MCF 10A (cell line): ENCODE measurements around the gene TMEM18. TPM values are rescaled to one million over a fixed set of nuclear protein-coding genes. Genes with fewer than 3 reads are reported as not detected.
A peak's percentile ranks its signal among the peaks of the same experiment; 100 is the strongest.

Experiments used
- BruUV-seq: library from RNA; stranded (reverse); fragments of 400-500 nt; replicated peaks from 2 replicates; lab custom pipeline; 2021; lab: Mats Ljungman, UMichigan
- CTCF ChIA-PET: fragments of 300-600 bp; sonication (Branson Sonifier 250); formaldehyde crosslinking; extraction: SDS; loops from one replicate; lab custom pipeline; 2021; ENCODE audit warnings: antibody characterized with exemption, inconsistent platforms; lab: Yijun Ruan, JAX
- POLR2A ChIA-PET: fragments of 300-600, 350-650 bp; sonication (Branson Sonifier 250); formaldehyde crosslinking; extraction: SDS; loops from one replicate; lab custom pipeline; 2020; ENCODE audit warnings: antibody characterized with exemption, inconsistent platforms; lab: Yijun Ruan, JAX
- DNase-seq: peaks from one replicate; pipeline ENCODE4 v3.0.0-alpha.2; 2018; ENCODE audit not compliant: unreplicated experiment
- H3K27ac Mint-ChIP-seq: one replicate; pipeline ENCODE4 v1.8.0; 2022; ENCODE audit warnings: mild to moderate bottlenecking, low read depth, mixed read lengths; ENCODE audit not compliant: unreplicated experiment
- H3K27me3 Mint-ChIP-seq: one replicate; pipeline ENCODE4 v1.8.0; 2022; ENCODE audit warnings: mixed read lengths; ENCODE audit not compliant: insufficient read depth, unreplicated experiment
- H3K36me3 Mint-ChIP-seq: one replicate; pipeline ENCODE4 v1.8.0; 2022; ENCODE audit warnings: mild to moderate bottlenecking, moderate library complexity, mixed read lengths; ENCODE audit not compliant: insufficient read depth, unreplicated experiment
- H3K4me1 Mint-ChIP-seq: one replicate; pipeline ENCODE4 v1.8.0; 2022; ENCODE audit warnings: mixed read lengths; ENCODE audit not compliant: insufficient read depth, unreplicated experiment
- H3K4me3 Mint-ChIP-seq: one replicate; pipeline ENCODE4 v1.8.0; 2022; ENCODE audit warnings: mild to moderate bottlenecking, moderate library complexity, mixed read lengths; ENCODE audit not compliant: unreplicated experiment
- H3K9me3 Mint-ChIP-seq: one replicate; pipeline ENCODE4 v1.8.0; 2022; ENCODE audit warnings: mixed read lengths; ENCODE audit not compliant: unreplicated experiment
- intact Hi-C: fragments of 100-400 bp; cut with micrococcal nuclease; formaldehyde crosslinking; loops from 2 replicates; pipeline ENCODE4 v1.14.1; 2022
- total RNA-seq: library from RNA; stranded (reverse); gene quantifications from 2 replicates; pipeline ENCODE4 v1.2.3, GENCODE V29; 2022
- TF ChIP-seq, protein P1 (sequence below): fragments of 200-600 bp; IDR thresholded peaks from one replicate; pipeline ENCODE4 v1.8.0; 2022; ENCODE audit warnings: antibody characterized with exemption, mild to moderate bottlenecking; ENCODE audit not compliant: unreplicated experiment

The TMEM18 gene
- total RNA-seq, 1 experiment from 2014 or later = 25.1 TPM

DNA sequence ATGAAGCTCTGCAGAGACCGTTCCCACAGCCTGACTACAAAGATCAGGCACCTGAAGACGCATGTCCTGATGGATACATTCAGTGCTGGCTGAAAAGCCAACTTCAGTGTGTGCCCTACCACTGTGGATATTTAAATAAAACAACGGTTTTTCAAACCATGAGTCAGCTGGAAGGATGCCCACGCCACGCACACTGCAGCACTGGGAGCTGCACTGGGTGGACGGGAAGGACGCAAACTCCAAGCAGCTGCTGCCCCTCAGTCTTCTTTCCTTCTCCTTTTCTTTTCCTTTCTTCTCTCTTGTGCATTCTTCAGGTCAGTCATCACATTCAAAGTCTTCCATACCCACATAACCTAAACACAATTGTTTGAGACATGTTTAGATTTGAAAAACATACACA is 7.9 kb downstream of the TMEM18 start:
- H3K27ac Mint-ChIP-seq = no peak overlapping the region
- ChIA-PET POLR2A (no interaction called here), CTCF (interaction anchor here (1.5 kb wide), 1 partner anchor 31 kb away, joined by 4 read pairs; no protein-coding TSS in a partner anchor)
- peak; percentile 29 for DNase-seq
- intact Hi-C loops = no loop called here
- H3K9me3 Mint-ChIP-seq = peaks cover 9% of the 10 kb centered on the region
- no peak overlapping the region for H3K4me3 Mint-ChIP-seq
- TF ChIP-seq, protein P1, sequence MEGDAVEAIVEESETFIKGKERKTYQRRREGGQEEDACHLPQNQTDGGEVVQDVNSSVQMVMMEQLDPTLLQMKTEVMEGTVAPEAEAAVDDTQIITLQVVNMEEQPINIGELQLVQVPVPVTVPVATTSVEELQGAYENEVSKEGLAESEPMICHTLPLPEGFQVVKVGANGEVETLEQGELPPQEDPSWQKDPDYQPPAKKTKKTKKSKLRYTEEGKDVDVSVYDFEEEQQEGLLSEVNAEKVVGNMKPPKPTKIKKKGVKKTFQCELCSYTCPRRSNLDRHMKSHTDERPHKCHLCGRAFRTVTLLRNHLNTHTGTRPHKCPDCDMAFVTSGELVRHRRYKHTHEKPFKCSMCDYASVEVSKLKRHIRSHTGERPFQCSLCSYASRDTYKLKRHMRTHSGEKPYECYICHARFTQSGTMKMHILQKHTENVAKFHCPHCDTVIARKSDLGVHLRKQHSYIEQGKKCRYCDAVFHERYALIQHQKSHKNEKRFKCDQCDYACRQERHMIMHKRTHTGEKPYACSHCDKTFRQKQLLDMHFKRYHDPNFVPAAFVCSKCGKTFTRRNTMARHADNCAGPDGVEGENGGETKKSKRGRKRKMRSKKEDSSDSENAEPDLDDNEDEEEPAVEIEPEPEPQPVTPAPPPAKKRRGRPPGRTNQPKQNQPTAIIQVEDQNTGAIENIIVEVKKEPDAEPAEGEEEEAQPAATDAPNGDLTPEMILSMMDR = no peak
- no peaks in the 10 kb centered on the region for H3K27me3 Mint-ChIP-seq
- peaks cover 8% of the 10 kb centered on the region for H3K4me1 Mint-ChIP-seq
- peaks cover 17% of the 10 kb centered on the region for H3K36me3 Mint-ChIP-seq
- TSS peak; percentile 39 for BruUV-seq

DNA sequence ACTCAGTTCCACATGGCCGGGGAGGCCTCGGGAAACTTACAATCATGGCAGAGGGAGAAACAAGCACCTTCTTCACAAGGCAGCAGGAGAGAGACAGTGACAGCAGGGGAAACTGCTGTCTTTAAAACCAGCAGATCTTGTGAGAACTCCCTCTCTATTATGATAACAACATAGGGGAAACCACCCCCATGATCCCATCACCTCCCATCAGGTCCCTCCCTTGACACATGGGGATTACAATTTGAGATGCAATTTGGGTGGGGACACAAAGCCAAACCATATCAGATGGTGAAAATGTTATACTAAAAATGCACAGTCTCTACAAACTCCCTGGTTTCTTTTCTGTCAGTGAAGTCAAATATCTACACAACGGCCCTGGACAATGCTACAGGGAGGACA is 9.2 kb downstream of the TMEM18 start:
- ChIA-PET CTCF (interaction anchor here (0.6 kb wide), 2 partner anchors 421 to 878 kb away, joined by 3 read pairs; no protein-coding TSS in a partner anchor), POLR2A (no interaction called here)
- BruUV-seq = no TSS peak
- H3K4me3 Mint-ChIP-seq = no peak overlapping the region
- TF ChIP-seq, protein P1 = no peak
- intact Hi-C loops = no loop called here
- no peak overlapping the region for H3K27ac Mint-ChIP-seq
- peaks cover 22% of the 10 kb centered on the region for H3K36me3 Mint-ChIP-seq
- no peaks in the 10 kb centered on the region for H3K27me3 Mint-ChIP-seq
- no peak for DNase-seq
- peaks cover 6% of the 10 kb centered on the region for H3K4me1 Mint-ChIP-seq
- peaks cover 9% of the 10 kb centered on the region for H3K9me3 Mint-ChIP-seq

DNA sequence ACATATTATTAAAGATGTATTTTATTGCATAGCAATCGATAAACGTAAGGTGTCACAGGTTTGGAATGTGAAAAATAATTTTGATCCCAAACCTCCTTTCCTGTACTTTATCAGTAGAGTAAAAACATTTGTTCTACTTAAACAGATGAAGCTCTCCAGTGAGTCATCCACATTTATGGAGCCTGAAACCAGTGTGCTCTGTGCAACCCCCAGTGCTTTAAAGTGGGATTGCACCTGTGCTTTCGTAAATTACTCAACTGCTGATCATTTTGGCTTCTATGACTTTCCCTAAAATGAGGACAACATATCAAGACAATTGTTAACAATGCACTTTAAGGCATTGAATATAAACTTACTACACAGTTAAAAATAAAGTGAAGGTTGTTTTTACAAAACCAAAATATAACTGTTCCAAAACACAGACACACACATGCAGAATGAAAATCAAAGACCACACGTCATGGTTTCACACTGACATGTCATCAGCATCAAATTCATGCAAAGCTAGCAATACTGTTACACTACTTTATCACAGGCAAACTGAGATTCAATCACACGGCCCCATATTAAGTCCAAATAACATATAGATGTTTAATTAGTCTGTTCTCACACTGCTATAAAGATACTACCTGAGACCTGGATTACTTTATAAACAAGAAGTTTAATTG is 9.7 kb downstream of the TMEM18 start:
- no TSS peak for BruUV-seq
- TF ChIP-seq, protein P1 = peak; percentile 67
- intact Hi-C loops = no loop called here
- Mint-ChIP-seq H3K4me1 (peaks cover 6% of the 10 kb centered on the region), H3K4me3 (no peak overlapping the region), H3K9me3 (peaks cover 9% of the 10 kb centered on the region), H3K36me3 (peaks cover 18% of the 10 kb centered on the region), H3K27me3 (no peaks in the 10 kb centered on the region), H3K27ac (no peak overlapping the region)
- POLR2A ChIA-PET = interaction anchor here (0.7 to 0.9 kb wide), 2 partner anchors 10 to 27 kb away, joined by 3 to 4 read pairs; partner anchors contain the start of gene TMEM18
- peak; percentile 76 for DNase-seq
- CTCF ChIA-PET = interaction anchor here (0.6 to 2.3 kb wide), 15 partner anchors 10 to 879 kb away, joined by 3 to 8 read pairs (median 3); no protein-coding TSS in a partner anchor

DNA sequence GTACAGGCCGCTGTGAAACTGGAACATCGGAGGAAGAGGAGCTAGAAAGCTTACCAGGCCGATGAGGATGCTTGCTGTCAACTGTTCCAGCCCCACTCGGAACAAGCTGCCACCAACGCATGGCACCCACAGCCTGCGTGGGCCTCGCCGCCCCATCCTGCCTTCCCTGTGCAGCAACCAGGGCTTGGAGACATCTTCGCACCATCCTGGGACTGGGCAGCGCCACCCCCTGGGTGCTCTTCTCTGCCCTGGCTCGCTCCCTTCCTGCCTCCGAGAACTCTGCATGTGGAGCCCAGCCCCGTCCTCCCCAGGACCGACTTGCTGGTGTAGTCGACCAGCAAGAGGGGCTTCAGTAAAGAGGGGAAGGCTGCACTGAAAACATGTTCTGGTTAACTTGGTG is 10.8 kb downstream of the TMEM18 start:
- Mint-ChIP-seq H3K27ac (no peak overlapping the region), H3K27me3 (no peaks in the 10 kb centered on the region), H3K4me3 (no peak overlapping the region), H3K4me1 (peaks cover 6% of the 10 kb centered on the region), H3K36me3 (peaks cover 17% of the 10 kb centered on the region), H3K9me3 (peaks cover 9% of the 10 kb centered on the region)
- intact Hi-C loops = no loop called here
- ChIA-PET POLR2A (interaction anchor here (0.6 to 0.7 kb wide), 2 partner anchors 26 to 137 kb away, joined by 4 read pairs; no protein-coding TSS in a partner anchor), CTCF (interaction anchor here (0.6 to 2.3 kb wide), 13 partner anchors 9 to 649 kb away, joined by 3 to 8 read pairs (median 3); no protein-coding TSS in a partner anchor)
- TF ChIP-seq, protein P1 = no peak
- no TSS peak for BruUV-seq
- DNase-seq = no peak
